Measurements from ENCODE around the gene EVPL.
"Not testable (repeated sequence)": the region's sequence is repeated elsewhere in the genome, so short reads cannot be mapped to it uniquely, and the experiment has no call there.

Gene EVPL

DNA sequence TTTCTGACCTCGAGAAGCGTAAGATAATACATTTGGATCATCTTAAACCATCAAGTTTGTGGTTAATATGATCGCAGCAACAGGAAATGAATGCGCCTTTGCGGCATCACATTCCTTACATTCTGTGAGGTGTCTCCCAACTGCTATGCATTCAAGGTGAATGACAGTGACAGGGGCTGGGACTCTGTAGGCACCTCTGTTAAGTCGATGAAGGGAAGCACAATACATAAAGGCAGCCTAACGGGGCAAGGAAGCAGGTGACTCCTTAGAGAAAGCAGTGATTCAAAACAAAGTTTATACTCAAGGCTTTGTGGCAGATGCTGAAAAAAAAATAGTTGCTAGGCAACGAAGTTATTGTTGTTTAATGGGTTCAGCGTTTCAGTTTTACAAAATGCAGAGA, 21.6 kb upstream of the EVPL start:
- DNase-seq, result no peak

GRCh38 chr17:76048025-76048605, 21.0 kb upstream of the EVPL start:
- no peak for DNase-seq

DNA sequence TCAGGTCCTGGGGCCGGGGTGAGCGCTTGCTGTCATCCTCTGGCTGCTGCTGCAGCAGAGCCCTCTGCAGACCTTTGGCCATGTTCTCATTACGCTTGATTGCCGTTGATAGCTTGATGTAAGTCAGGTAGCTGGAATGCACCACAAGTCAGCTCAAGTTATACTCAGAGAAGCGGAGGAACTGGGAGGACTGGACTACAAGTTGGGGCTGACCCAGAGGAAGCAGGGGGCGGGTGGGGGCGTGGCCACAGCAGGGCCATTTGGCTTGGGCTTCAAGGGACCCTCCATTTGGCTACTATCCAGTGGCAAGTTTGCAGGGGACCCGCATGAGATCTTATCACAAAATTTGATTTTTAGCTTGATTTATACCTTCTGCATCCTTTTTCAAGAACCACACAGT, 19.0 kb upstream of the EVPL start:
- DNase-seq, result no peak

DNA sequence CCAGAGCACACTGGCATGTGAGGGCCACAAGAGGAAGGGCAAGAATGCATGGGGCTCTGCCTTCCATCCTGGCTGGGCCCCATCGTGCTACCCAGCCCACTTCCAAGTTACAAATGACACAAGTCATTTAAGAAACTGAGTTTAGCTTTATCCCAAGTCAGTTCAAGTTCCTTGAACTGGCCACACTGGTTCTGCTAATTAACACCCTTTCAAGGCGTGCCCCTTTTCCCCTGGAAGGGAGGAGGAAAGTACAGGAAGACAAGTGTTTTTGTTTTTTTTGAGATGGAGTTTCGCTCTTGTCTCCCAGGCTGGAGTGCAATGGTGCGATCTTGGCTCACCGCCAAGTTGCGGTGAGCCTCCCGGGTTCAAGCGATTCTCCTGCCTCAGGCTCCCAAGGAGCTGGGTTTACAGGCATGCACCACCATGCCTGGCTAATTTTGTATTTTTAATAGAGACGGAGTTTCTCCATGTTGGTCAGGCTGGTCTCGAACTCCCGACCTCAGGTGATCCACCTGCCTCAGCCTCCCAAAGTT, 17.4 kb upstream of the EVPL start:
- not testable (repeated sequence) for DNase-seq

GRCh38 chr17:76042868-76043267, 15.8 kb upstream of the EVPL start:
- not testable (repeated sequence) for DNase-seq

DNA sequence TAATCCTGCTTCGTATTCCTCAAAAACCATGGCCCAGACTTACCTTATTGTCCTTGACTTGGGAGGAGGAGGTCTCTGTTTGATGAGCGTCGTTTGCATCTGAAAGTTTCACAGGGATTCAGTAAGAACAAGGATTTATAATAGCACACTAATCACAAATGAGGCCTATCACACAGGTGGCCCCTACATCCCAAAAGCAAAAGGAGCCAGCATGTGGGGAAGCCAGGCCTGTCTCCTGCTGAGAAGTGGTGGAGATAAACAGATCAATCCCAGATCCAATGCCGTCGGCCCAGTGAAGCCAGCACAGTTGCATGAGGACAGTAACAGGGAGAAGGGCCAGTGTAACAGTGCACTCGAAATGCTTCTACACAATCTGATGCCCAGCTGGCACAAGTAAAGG, 13.3 kb upstream of the EVPL start:
- no peak for DNase-seq

- no peak for DNase-seq
Measured at GRCh38 chr17:76039121-76039520, 12.0 kb upstream of the EVPL start.

DNA sequence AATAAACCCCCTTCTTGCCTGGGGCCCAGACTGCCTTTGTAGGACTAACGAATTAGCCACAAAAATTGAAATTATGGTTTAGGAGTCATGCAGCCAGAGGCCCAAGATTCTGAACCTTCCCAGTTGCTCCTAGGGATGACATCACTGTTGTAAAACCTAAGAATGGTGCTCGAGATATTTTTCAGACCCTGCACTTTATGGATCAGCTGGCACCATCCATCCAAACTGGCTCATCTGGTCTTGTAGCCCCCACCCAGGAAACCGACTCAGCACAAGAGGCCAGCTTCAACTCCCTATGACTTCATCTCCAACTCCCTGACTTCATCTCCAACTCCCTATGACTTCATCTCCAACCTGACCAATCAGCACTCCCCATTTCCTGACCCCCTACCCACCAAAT, 10.9 kb upstream of the EVPL start:
- no peak for DNase-seq

GRCh38 chr17:76036497-76037261, 9.6 kb upstream of the EVPL start:
- no peak for DNase-seq

- no peak for DNase-seq
Measured at GRCh38 chr17:76034428-76035350, 7.6 kb upstream of the EVPL start.

GRCh38 chr17:76033139-76033538, 6.0 kb upstream of the EVPL start:
- no peak for DNase-seq

- DNase-seq, result no peak
Measured at GRCh38 chr17:76032780-76033108, 5.6 kb upstream of the EVPL start.

- peak in 1 of 56 donors; percentile 17 for DNase-seq
Measured at GRCh38 chr17:76032073-76032779, 5.1 kb upstream of the EVPL start.

- no peak for DNase-seq
Measured at GRCh38 chr17:76026714-76027158, 370 bp downstream of the EVPL start.

GRCh38 chr17:76025294-76025693, 1.8 kb downstream of the EVPL start:
- DNase-seq, result no peak

DNA sequence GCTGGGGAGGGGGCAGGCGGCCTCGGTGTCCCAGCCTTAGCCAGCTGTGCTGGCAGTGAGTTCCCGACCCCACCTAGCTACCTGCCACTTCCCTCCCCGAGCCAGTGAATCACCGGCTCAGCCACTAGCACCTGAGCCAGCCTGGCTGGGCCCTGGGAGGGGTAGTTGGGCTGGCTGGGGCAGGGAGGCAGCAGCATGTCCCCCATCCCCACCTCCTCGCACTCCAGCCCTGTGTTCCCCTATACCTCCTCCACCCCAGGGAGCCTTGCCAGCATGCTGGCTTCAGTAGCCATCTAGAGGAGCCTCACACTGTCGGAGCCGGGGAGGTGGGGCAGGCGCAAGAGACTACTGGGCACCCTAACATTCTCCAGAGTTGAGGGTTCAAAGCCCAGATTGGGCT, 2.8 kb downstream of the EVPL start:
- no peak for DNase-seq

DNA sequence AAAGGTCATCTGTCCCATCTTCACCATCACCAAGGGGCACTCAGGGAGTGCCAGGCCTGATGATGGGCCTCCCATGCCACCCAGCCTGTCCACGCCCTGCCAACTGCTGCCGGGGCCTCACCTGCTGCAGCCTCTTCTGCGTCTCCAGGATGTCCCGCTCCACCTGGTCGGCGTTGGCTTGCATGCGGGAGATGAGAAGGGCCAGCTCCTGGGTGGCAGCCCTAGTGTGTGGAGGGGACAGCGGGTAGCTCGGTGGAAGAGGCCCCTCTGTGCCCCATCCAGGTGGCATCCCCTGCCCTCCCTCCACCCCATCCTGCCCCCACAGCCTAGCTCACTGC, 3.2 kb downstream of the EVPL start:
- no peak for DNase-seq

DNA sequence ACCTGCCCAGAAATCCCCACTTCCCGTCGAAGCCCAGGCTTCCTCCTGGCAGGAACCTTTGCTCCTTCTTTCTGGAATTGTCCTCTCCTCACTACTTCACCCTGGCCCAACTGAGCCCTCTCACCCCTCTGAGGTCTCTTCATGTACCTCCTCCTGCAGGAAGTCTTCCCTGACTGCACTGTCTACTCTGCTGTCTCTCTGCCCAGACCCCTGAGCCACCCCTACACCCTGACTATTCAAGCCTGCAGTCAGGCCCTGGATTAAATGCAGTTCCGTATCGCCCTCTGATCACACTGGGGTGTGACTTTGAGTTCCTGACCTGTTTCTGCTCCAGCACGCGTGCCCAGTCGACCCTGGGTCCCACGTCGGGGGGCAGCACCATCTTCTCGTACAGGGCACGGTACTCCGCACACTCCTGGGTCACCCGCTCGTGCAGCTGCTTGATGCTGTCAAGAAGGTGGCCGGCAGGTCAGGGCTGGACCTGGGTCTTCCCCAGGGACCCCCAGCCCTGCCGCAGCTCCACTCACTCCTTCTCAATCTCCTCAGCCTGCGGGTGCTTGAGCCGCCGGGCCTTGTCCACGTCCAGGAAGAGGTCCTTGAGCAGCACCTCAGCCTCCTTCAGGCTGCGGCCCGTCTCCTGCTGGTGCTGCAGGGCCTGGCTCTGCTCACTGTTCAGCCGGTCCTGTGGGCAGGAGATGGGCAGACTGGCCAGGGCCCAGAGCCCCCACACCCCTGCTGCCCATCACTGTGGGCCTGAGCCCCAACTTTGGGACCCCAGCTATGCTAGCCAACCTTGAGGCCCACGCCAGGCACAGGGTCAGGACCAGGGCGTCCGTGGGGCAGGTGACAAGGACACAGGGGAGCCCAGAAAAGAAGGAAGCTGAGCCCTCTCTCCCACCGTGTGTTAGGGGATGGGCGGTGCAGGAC, 3.9 kb downstream of the EVPL start:
- no peak for DNase-seq

DNA sequence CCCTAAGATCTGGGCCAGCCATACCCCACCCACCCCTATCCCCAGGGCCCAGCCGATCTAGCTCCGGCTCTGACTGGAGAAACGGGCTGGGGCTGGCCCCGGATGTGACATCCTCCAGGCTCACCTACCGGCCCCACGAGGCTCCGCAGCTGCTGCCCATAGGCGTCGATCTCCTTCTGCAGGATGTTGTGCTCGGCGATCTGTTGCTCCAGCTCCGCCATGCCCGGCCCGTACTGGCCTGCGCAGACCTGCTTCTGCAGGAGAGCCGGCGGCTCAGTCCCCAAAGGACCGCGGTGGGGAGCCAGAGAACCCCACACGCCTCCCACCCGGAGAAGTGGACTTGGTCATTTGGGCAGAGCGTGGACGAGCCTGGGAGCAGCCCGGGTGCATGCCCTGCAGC, 4.8 kb downstream of the EVPL start:
- no peak for DNase-seq

DNA sequence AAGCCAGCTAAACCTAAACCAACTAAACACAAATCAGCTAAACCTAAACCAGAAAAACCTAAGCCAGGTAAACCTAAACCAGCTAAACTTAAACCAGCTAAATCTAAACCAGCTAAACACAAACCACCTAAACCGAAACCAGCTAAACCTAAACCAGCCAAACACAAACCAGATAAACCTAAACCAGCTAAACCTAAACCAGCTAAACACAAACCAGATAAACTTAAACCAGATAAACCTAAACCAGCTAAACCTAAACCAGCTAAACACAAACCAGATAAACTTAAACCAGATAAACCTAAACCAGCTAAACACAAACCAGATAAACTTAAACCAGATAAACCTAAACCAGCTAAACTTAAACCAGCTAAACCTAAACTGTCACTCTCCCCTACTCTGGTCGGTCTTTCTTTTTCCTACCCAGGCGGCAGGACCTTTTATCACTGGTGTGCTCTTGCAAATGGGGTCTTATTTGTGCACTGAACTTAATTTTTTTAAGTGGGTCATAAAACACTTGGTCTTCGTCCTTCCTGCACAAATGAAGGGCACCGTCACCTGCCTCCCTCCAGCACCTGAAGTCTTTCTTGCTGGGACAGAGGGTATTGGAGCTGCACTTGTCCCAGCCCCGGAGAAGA, 7.2 kb downstream of the EVPL start:
- no peak for DNase-seq
